ENCODE measurements around the gene ALOX5.

Gene ALOX5

DNA sequence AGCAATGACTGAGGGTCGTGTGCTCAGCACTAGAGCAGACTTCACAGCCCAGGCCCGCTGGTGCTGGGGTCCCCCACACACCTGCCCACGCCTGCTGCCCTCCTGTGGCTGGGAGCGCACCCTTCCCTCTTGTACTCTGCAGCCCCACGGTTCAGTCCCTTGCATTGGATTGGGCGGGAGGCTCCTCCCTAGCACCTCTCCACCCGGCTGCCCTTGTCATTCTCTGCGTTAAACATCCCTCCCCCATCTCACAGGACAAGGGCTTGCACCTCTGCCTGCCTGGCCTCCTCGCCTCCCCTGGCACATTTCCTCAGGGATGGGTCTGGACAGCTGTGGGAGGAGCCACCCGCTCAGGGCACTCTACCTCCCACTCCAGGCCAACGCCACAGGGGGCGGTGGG lies 68.6 kb downstream of the ALOX5 start:
- TF ChIP-seq, protein P1, sequence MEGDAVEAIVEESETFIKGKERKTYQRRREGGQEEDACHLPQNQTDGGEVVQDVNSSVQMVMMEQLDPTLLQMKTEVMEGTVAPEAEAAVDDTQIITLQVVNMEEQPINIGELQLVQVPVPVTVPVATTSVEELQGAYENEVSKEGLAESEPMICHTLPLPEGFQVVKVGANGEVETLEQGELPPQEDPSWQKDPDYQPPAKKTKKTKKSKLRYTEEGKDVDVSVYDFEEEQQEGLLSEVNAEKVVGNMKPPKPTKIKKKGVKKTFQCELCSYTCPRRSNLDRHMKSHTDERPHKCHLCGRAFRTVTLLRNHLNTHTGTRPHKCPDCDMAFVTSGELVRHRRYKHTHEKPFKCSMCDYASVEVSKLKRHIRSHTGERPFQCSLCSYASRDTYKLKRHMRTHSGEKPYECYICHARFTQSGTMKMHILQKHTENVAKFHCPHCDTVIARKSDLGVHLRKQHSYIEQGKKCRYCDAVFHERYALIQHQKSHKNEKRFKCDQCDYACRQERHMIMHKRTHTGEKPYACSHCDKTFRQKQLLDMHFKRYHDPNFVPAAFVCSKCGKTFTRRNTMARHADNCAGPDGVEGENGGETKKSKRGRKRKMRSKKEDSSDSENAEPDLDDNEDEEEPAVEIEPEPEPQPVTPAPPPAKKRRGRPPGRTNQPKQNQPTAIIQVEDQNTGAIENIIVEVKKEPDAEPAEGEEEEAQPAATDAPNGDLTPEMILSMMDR (IDR thresholded peaks at IDR 0.05), result no peak

DNA sequence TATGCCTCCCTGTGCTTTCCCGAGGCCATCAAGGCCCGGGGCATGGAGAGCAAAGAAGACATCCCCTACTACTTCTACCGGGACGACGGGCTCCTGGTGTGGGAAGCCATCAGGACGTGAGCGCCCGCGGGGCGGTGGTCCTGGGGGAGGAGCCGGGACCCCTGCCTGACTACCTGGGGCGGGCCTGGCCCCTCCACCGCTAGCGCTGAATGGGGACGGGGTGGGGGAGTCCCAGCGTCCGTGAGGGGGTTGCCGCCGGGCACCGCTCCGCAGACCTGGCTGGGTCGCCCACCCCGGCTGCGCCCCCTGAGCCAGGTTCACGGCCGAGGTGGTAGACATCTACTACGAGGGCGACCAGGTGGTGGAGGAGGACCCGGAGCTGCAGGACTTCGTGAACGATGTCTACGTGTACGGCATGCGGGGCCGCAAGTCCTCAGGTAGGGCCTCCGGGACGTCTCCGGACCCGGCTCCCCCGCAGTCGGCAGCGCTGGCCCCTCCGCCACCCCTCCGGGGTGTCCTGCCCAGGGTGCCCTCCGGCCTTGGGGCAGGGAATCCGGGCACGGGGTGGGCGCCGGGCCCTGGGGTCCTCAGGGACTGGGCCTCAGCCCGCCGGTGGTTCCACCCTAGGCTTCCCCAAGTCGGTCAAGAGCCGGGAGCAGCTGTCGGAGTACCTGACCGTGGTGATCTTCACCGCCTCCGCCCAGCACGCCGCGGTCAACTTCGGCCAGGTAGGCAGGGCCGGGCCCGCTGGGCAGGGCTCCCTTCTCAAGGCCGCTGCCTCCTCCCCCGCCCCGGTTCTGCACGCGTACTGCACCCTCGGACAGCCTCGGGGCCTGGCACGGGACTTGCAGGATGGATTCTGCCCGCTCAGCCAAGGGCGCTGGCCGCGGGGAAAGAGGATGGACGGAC lies 69.3 kb downstream of the ALOX5 start:
- TF ChIP-seq, protein P1 (IDR thresholded peaks at IDR 0.05), result no peak

DNA sequence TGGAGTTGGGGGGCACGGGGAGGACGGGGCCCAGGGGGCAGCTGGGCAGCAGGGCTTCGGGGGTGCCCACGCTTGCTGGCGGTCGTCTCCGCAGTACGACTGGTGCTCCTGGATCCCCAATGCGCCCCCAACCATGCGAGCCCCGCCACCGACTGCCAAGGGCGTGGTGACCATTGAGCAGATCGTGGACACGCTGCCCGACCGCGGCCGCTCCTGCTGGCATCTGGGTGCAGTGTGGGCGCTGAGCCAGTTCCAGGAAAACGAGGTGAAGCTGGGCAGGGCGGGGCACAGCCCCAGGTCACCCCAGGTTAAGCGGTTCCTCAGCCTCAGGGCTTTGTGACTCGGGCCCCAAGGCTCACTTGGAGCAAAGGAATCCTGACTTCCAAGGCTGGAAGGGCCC lies 70.0 kb downstream of the ALOX5 start:
- TF ChIP-seq, protein P1 (IDR thresholded peaks at IDR 0.05), result no peak

- TF ChIP-seq, protein P1 (IDR thresholded peaks at IDR 0.05), result no peak
These were observed 71.2 kb downstream of the ALOX5 start for GRCh38 chr10:45444976-45445898.

DNA sequence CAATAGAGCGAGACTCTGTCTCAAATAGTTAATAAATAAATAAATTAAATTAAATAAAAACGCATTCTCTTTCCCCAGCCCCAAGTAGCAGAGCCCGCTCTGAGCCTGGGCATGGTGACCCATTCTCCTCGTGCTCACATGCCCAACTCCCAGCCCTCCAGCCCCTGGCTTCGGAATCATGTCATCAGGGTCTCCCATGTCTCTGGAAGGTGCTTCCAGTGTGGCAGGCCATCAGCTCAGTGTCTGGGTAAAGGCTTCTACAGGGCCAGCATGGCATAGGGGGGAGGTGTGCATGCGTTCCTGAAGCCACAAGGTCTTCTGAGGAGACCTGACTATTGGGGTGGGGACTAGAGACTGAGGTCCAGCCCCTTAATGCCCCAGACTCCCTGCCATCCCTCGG lies 72.8 kb downstream of the ALOX5 start:
- TF ChIP-seq, protein P1 (IDR thresholded peaks at IDR 0.05), result no peak

- TF ChIP-seq, protein P1 (IDR thresholded peaks at IDR 0.05), result no peak
These were observed 73.4 kb downstream of the ALOX5 start for GRCh38 chr10:45447416-45447815.

DNA sequence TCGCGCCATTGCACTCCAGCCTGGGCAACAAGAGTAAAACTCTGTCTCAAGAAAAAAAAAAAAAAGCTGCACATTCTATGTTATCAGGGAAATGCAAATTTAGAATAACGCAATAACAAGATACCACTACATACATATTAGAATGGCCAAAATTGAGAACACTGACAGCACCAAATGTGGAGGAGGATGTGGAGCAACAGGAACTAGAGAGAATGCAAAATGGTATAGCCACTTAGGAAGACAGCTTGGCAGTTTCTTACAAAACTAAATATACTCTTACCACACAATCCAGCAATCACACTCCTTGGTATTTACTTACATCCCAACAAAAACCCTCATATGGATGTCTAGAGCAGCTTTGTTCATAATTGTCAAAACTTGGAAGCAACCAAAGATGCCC lies 76.8 kb downstream of the ALOX5 start:
- TF ChIP-seq, protein P1 (IDR thresholded peaks at IDR 0.05), result no peak

Measured in LNCAP (cell line).